ENCODE results near the gene NT5DC2. TPM values are rescaled to one million over a fixed set of nuclear protein-coding genes. Genes with fewer than 3 reads are reported as not detected.

The NT5DC2 gene
- total RNA-seq, result 167 and 172 TPM in 2 replicates
- polyA plus RNA-seq, result 166 and 177 TPM in 2 replicates

- Histone ChIP-seq H3K36me3 (replicated peaks; ENCODE audit: insufficient read depth, low read depth) (no peaks in the 10 kb centered on the region), H3K4me3 (peak within 1 kb of the TSS; percentile 82), H3K9me2 (replicated peaks; ENCODE audit: insufficient read depth) (no peaks in the 10 kb centered on the region), H3K27me3 (no peaks in the 10 kb centered on the region), H4K20me1 (ENCODE audit: insufficient read depth, poor library complexity, severe bottlenecking) (peaks cover 20% of the 10 kb centered on the region), H3K79me2 (peaks cover 71% of the 10 kb centered on the region), H2AFZ (peak within 1 kb of the TSS; percentile 77), H3K27ac (peak within 1 kb of the TSS; percentile 91), H3K4me1 (ENCODE audit: insufficient read depth) (peaks cover 61% of the 10 kb centered on the region), H3K9me3 (ENCODE audit: low read depth) (no peaks in the 10 kb centered on the region), H3K4me2 (peak within 1 kb of the TSS; percentile 94)
- TF ChIP-seq CTCF (IDR thresholded peaks at IDR 0.05; ENCODE audit: poor library complexity) (no peak), EZH2 (IDR thresholded peaks at IDR 0.05; ENCODE audit: borderline replicate concordance) (no peak), EZH2phosphoT487 (IDR thresholded peaks at IDR 0.05; ENCODE audit: low read depth, severe bottlenecking, unreplicated experiment) (no peak)
- DNase-seq (ENCODE audit: low spot score), result peak; percentile 92
- WGBS (ENCODE audit: low lambda C conversion rate, missing lambda C conversion rate), result 8% methylated on average over 12 of the region's 91 CpGs
Measured at GRCh38 chr3:52533623-52534280, at the start of gene NT5DC2. Gene NT5DC2 (minus strand): TSS chr3:52533857. CDS start chr3:52533737, 120 bp downstream.

- no peak overlapping the region for H2AFZ ChIP-seq
- no peaks in the 10 kb centered on the region for H3K4me1 ChIP-seq (ENCODE audit: insufficient read depth)
- no peaks in the 10 kb centered on the region for H3K27me3 ChIP-seq
- H3K27ac ChIP-seq, result no peak overlapping the region
- 80% methylated on average over 6 of the region's 6 CpGs for WGBS (ENCODE audit: low lambda C conversion rate, missing lambda C conversion rate)
- no peaks in the 10 kb centered on the region for H4K20me1 ChIP-seq (ENCODE audit: insufficient read depth, poor library complexity, severe bottlenecking)
- H3K79me2 ChIP-seq, result peaks cover 2% of the 10 kb centered on the region
- H3K36me3 ChIP-seq (replicated peaks; ENCODE audit: insufficient read depth, low read depth), result no peaks in the 10 kb centered on the region
- TF ChIP-seq EZH2 (IDR thresholded peaks at IDR 0.05; ENCODE audit: borderline replicate concordance) (no peak), CTCF (IDR thresholded peaks at IDR 0.05; ENCODE audit: poor library complexity) (no peak), EZH2phosphoT487 (IDR thresholded peaks at IDR 0.05; ENCODE audit: low read depth, severe bottlenecking, unreplicated experiment) (no peak)
- no peaks in the 10 kb centered on the region for H3K9me2 ChIP-seq (replicated peaks; ENCODE audit: insufficient read depth)
- no peaks in the 10 kb centered on the region for H3K9me3 ChIP-seq (ENCODE audit: low read depth)
- no peak overlapping the region for H3K4me3 ChIP-seq
- DNase-seq (ENCODE audit: low spot score), result no peak
- no peak overlapping the region for H3K4me2 ChIP-seq
Measured at GRCh38 chr3:52574056-52574965, 40.7 kb upstream of the NT5DC2 start.

DNA sequence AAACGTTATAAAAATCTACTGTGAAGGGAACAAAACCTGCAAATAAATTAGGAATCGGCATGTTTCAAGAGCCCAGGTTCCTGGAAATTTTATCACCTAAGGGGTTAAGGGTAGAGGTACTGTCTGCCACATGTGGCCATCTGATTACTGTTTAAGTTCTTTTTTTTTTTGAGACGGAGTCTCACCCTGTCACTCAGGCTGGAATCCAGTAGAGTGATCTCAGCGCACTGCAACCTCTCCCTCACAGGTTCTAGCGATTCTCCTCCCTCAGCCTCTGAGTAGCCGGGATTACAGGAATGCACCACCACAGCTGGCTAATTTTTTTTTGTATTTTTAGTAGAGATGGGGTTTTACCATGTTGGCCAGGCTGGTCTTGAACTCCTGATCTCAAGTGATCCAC lies 38.6 kb upstream of the NT5DC2 start:
- TF ChIP-seq EZH2phosphoT487 (IDR thresholded peaks at IDR 0.05; ENCODE audit: low read depth, severe bottlenecking, unreplicated experiment) (no peak), EZH2 (IDR thresholded peaks at IDR 0.05; ENCODE audit: borderline replicate concordance) (no peak), CTCF (IDR thresholded peaks at IDR 0.05; ENCODE audit: poor library complexity) (no peak)
- no peaks in the 10 kb centered on the region for H4K20me1 ChIP-seq (ENCODE audit: insufficient read depth, poor library complexity, severe bottlenecking)
- no peak for DNase-seq (ENCODE audit: low spot score)
- 84% methylated on average over 6 of the region's 6 CpGs for WGBS (ENCODE audit: low lambda C conversion rate, missing lambda C conversion rate)
- no peaks in the 10 kb centered on the region for H3K27me3 ChIP-seq
- H3K36me3 ChIP-seq (replicated peaks; ENCODE audit: insufficient read depth, low read depth), result no peaks in the 10 kb centered on the region
- H3K9me3 ChIP-seq (ENCODE audit: low read depth), result no peaks in the 10 kb centered on the region
- no peak overlapping the region for H3K4me2 ChIP-seq
- peaks cover 2% of the 10 kb centered on the region for H3K79me2 ChIP-seq
- H2AFZ ChIP-seq, result no peak overlapping the region
- H3K9me2 ChIP-seq (replicated peaks; ENCODE audit: insufficient read depth), result no peaks in the 10 kb centered on the region
- no peaks in the 10 kb centered on the region for H3K4me1 ChIP-seq (ENCODE audit: insufficient read depth)
- no peak overlapping the region for H3K27ac ChIP-seq
- H3K4me3 ChIP-seq, result no peak overlapping the region
